ENCODE data around the gene FOS.

Gene FOS

GRCh38 chr14:75236467-75236866 is 42.2 kb upstream of the FOS start:
- H3K27me3 ChIP-seq (ENCODE audit: control insufficient read depth in 1 of 2, insufficient read depth in 1 of 2, low read length in 2 of 2) = no peaks in the 10 kb centered on the region
- no peak for DNase-seq
- no peak overlapping the region for H3K18ac ChIP-seq (ENCODE audit: low read depth in 1 of 2, low read length in 2 of 2)
- no peak overlapping the region for H4K8ac ChIP-seq (ENCODE audit: low read length)
- no peak overlapping the region for H2BK12ac ChIP-seq (ENCODE audit: low read length in 2 of 2)
- peaks cover 4% of the 10 kb centered on the region for H3K9me3 ChIP-seq (ENCODE audit: control insufficient read depth, low read length)
- H2BK120ac ChIP-seq (ENCODE audit: low read depth, low read length) = no peak overlapping the region
- H3K4me1 ChIP-seq (ENCODE audit: control insufficient read depth, insufficient read depth, low read depth, low read length) = peaks cover 11% of the 10 kb centered on the region
- H3K36me3 ChIP-seq (ENCODE audit: control insufficient read depth in 1 of 2, insufficient read depth in 2 of 2, low read depth in 1 of 2, low read length in 2 of 2) = no peaks in the 10 kb centered on the region
- no peak overlapping the region for H3K23ac ChIP-seq (ENCODE audit: low read length in 2 of 2)
- WGBS = 100% methylated on average over 4 of the region's 6 CpGs
- no peak overlapping the region for H2AFZ ChIP-seq (ENCODE audit: low read depth, low read length)
- H3K4me3 ChIP-seq (ENCODE audit: insufficient read depth in 1 of 2, low read depth in 1 of 2, low read length in 2 of 2) = no peak overlapping the region
- no peak overlapping the region for H3K9ac ChIP-seq (ENCODE audit: low read length)
- peak overlapping the region; percentile 78 for H2BK15ac ChIP-seq (ENCODE audit: low read depth, poor library complexity, severe bottlenecking)
- H3K14ac ChIP-seq (ENCODE audit: low read length in 2 of 2) = no peak overlapping the region
- H3K27ac ChIP-seq (ENCODE audit: low read length, poor library complexity, severe bottlenecking) = no peak overlapping the region
- no peak overlapping the region for H4K91ac ChIP-seq (ENCODE audit: low read length)
- H3K79me1 ChIP-seq (replicated peaks; ENCODE audit: low read length, poor library complexity, severe bottlenecking) = no peaks in the 10 kb centered on the region
- no peak overlapping the region for H3K4ac ChIP-seq (ENCODE audit: low read depth in 1 of 2, low read length in 2 of 2)
- H2BK5ac ChIP-seq (ENCODE audit: low read depth, low read length, poor library complexity, severe bottlenecking) = no peak overlapping the region
- H3K4me2 ChIP-seq (ENCODE audit: low read length, poor library complexity, severe bottlenecking) = no peak overlapping the region
- no peak overlapping the region for H2AK5ac ChIP-seq (ENCODE audit: low read length, severe bottlenecking)

DNA sequence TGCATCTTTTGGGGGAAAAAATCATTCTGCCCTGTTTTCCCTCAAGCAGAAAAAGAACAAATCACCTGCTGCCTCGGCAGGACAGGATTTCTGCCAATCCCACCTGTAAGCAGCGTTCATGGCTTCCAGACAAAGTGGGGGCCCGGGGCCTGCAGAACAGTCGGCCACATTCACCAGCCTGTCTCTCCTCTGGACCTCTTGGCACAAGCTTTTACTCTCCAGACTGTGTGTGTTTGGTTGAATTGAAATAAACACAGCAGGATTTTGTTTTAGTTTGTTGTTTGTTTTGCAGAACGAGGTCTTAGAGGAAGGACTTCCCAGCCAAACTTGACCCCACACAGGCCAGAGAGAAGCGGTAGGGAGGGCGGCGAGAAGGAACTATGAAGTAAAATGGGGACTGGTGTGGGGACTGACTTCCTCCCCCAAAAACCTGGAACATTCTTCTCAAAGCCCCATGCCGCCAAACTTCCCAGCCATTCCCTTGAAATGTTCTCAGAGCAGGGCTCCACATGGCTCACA is 41.7 kb upstream of the FOS start:
- Histone ChIP-seq H2AK5ac (ENCODE audit: low read length, severe bottlenecking) (peak overlapping the region; percentile 34), H2BK15ac (ENCODE audit: low read depth, poor library complexity, severe bottlenecking) (peak overlapping the region; percentile 99), H2BK12ac (ENCODE audit: low read length in 2 of 2) (peak overlapping the region; percentile 78 to 91), H2BK5ac (ENCODE audit: low read depth, low read length, poor library complexity, severe bottlenecking) (no peak overlapping the region), H4K91ac (ENCODE audit: low read length) (peak overlapping the region; percentile 61), H3K4me1 (ENCODE audit: control insufficient read depth, insufficient read depth, low read depth, low read length) (peaks cover 11% of the 10 kb centered on the region), H3K4me2 (ENCODE audit: low read length, poor library complexity, severe bottlenecking) (no peak overlapping the region), H2AFZ (ENCODE audit: low read depth, low read length) (peak overlapping the region; percentile 39), H3K36me3 (ENCODE audit: control insufficient read depth in 1 of 2, insufficient read depth in 2 of 2, low read depth in 1 of 2, low read length in 2 of 2) (no peaks in the 10 kb centered on the region), H3K27me3 (ENCODE audit: control insufficient read depth in 1 of 2, insufficient read depth in 1 of 2, low read length in 2 of 2) (no peaks in the 10 kb centered on the region), H3K4ac (ENCODE audit: low read depth in 1 of 2, low read length in 2 of 2) (no peak overlapping the region), H4K8ac (ENCODE audit: low read length) (peak overlapping the region; percentile 88), H3K14ac (ENCODE audit: low read length in 2 of 2) (no peak overlapping the region), H2BK120ac (ENCODE audit: low read depth, low read length) (peak overlapping the region; percentile 42), H3K9me3 (ENCODE audit: control insufficient read depth, low read length) (peaks cover 4% of the 10 kb centered on the region), H3K27ac (ENCODE audit: low read length, poor library complexity, severe bottlenecking) (no peak overlapping the region), H3K18ac (ENCODE audit: low read depth in 1 of 2, low read length in 2 of 2) (peak overlapping the region; percentile 77 to 90), H3K23ac (ENCODE audit: low read length in 2 of 2) (no peak overlapping the region), H3K9ac (ENCODE audit: low read length) (no peak overlapping the region), H3K79me1 (replicated peaks; ENCODE audit: low read length, poor library complexity, severe bottlenecking) (no peaks in the 10 kb centered on the region), H3K4me3 (ENCODE audit: insufficient read depth in 1 of 2, low read depth in 1 of 2, low read length in 2 of 2) (no peak overlapping the region)
- WGBS = 82% methylated on average over 4 of the region's 9 CpGs
- no peak for DNase-seq

DNA sequence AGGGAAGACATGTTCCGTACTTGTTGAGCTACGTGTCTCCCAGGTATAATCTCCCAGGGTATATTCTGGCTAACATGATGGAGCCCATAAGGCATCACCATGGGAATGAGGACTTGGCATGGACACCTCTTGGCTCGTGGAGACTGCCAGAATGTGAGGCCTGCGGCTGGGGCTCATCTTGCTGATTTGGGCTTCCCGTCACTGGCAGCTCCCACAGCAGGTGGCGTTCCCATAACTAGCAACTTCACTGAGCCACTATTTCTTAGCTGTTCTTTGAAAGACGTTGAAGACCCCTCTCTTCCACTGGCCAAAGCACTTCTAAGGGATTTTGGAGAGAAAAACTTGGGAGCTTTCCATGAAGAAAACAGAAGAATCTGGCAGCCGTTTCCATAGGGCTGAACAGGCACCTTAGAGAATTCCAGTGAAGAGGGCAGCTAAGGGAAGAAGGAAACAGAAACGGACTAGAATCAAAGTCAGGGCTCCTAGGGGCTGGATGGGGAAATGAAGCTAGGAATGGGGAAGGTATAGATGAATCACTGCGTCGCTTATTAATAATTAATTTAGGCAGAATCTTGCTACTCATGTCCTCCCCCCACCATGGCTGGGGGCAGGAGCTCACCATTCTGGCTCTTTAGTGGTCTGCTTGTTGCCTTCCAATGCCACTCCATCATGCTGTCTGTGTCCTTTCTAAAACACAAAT is 39.7 kb upstream of the FOS start:
- H4K91ac ChIP-seq (ENCODE audit: low read length) = no peak overlapping the region
- no peak overlapping the region for H3K9ac ChIP-seq (ENCODE audit: low read length)
- no peak overlapping the region for H4K8ac ChIP-seq (ENCODE audit: low read length)
- 81% methylated on average over 10 of the region's 11 CpGs for WGBS
- peak overlapping the region in 1 of 2 experiments; percentile 6 for H2BK12ac ChIP-seq (ENCODE audit: low read length in 2 of 2)
- H3K4me3 ChIP-seq (ENCODE audit: insufficient read depth in 1 of 2, low read depth in 1 of 2, low read length in 2 of 2) = no peak overlapping the region
- no peaks in the 10 kb centered on the region for H3K27me3 ChIP-seq (ENCODE audit: control insufficient read depth in 1 of 2, insufficient read depth in 1 of 2, low read length in 2 of 2)
- no peaks in the 10 kb centered on the region for H3K79me1 ChIP-seq (replicated peaks; ENCODE audit: low read length, poor library complexity, severe bottlenecking)
- H2AFZ ChIP-seq (ENCODE audit: low read depth, low read length) = no peak overlapping the region
- H3K9me3 ChIP-seq (ENCODE audit: control insufficient read depth, low read length) = no peaks in the 10 kb centered on the region
- H2BK120ac ChIP-seq (ENCODE audit: low read depth, low read length) = no peak overlapping the region
- H2BK5ac ChIP-seq (ENCODE audit: low read depth, low read length, poor library complexity, severe bottlenecking) = no peak overlapping the region
- H3K4me2 ChIP-seq (ENCODE audit: low read length, poor library complexity, severe bottlenecking) = no peak overlapping the region
- no peak overlapping the region for H3K27ac ChIP-seq (ENCODE audit: low read length, poor library complexity, severe bottlenecking)
- no peak overlapping the region for H2AK5ac ChIP-seq (ENCODE audit: low read length, severe bottlenecking)
- H3K23ac ChIP-seq (ENCODE audit: low read length in 2 of 2) = no peak overlapping the region
- no peak overlapping the region for H3K18ac ChIP-seq (ENCODE audit: low read depth in 1 of 2, low read length in 2 of 2)
- H3K4me1 ChIP-seq (ENCODE audit: control insufficient read depth, insufficient read depth, low read depth, low read length) = peaks cover 11% of the 10 kb centered on the region
- H3K4ac ChIP-seq (ENCODE audit: low read depth in 1 of 2, low read length in 2 of 2) = peak overlapping the region in 1 of 2 experiments; percentile 17
- no peak for DNase-seq
- H3K36me3 ChIP-seq (ENCODE audit: control insufficient read depth in 1 of 2, insufficient read depth in 2 of 2, low read depth in 1 of 2, low read length in 2 of 2) = no peaks in the 10 kb centered on the region
- H2BK15ac ChIP-seq (ENCODE audit: low read depth, poor library complexity, severe bottlenecking) = no peak overlapping the region
- no peak overlapping the region for H3K14ac ChIP-seq (ENCODE audit: low read length in 2 of 2)

DNA sequence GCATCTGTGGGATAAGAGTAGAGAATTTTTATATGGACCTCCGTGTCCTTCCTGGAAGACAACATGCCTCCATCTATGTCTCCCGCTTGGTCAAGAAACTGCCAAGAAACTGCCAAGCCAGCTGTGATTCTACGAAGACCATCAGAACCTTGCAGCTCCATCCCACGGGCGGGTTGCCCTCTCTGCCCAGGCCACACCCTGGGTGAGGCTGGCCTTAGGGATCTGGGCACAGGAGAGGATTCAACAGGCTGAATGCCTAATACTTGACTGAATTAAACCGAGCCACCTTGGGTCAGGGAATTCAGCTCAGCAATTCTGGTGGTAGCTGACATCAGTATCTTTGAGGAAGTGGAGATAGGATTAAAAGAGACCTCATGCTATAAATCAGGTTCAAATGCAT is 37.8 kb upstream of the FOS start:
- H3K9me3 ChIP-seq (ENCODE audit: control insufficient read depth, low read length) = no peaks in the 10 kb centered on the region
- no peak overlapping the region for H2BK120ac ChIP-seq (ENCODE audit: low read depth, low read length)
- H3K14ac ChIP-seq (ENCODE audit: low read length in 2 of 2) = no peak overlapping the region
- H3K27me3 ChIP-seq (ENCODE audit: control insufficient read depth in 1 of 2, insufficient read depth in 1 of 2, low read length in 2 of 2) = peaks cover under 1 to 1% of the 10 kb centered on the region in 2 experiments
- H4K8ac ChIP-seq (ENCODE audit: low read length) = no peak overlapping the region
- no peak overlapping the region for H2BK12ac ChIP-seq (ENCODE audit: low read length in 2 of 2)
- no peak overlapping the region for H2AFZ ChIP-seq (ENCODE audit: low read depth, low read length)
- no peak overlapping the region for H2BK15ac ChIP-seq (ENCODE audit: low read depth, poor library complexity, severe bottlenecking)
- H3K79me1 ChIP-seq (replicated peaks; ENCODE audit: low read length, poor library complexity, severe bottlenecking) = no peaks in the 10 kb centered on the region
- H3K18ac ChIP-seq (ENCODE audit: low read depth in 1 of 2, low read length in 2 of 2) = no peak overlapping the region
- no peak overlapping the region for H3K23ac ChIP-seq (ENCODE audit: low read length in 2 of 2)
- H4K91ac ChIP-seq (ENCODE audit: low read length) = no peak overlapping the region
- 95% methylated on average over 6 of the region's 6 CpGs for WGBS
- H2BK5ac ChIP-seq (ENCODE audit: low read depth, low read length, poor library complexity, severe bottlenecking) = no peak overlapping the region
- no peak overlapping the region for H3K27ac ChIP-seq (ENCODE audit: low read length, poor library complexity, severe bottlenecking)
- H3K9ac ChIP-seq (ENCODE audit: low read length) = no peak overlapping the region
- no peak for DNase-seq
- H3K4ac ChIP-seq (ENCODE audit: low read depth in 1 of 2, low read length in 2 of 2) = no peak overlapping the region
- no peak overlapping the region for H3K4me2 ChIP-seq (ENCODE audit: low read length, poor library complexity, severe bottlenecking)
- no peaks in the 10 kb centered on the region for H3K36me3 ChIP-seq (ENCODE audit: control insufficient read depth in 1 of 2, insufficient read depth in 2 of 2, low read depth in 1 of 2, low read length in 2 of 2)
- no peak overlapping the region for H3K4me3 ChIP-seq (ENCODE audit: insufficient read depth in 1 of 2, low read depth in 1 of 2, low read length in 2 of 2)
- no peak overlapping the region for H2AK5ac ChIP-seq (ENCODE audit: low read length, severe bottlenecking)
- H3K4me1 ChIP-seq (ENCODE audit: control insufficient read depth, insufficient read depth, low read depth, low read length) = peaks cover 11% of the 10 kb centered on the region

Measured in mesenchymal stem cell (in vitro differentiated cells and primary cell).